Upper lobe of left lung (tissue), 6 donors: Measurements from ENCODE around the gene DCST2. TPM values are rescaled to one million over a fixed set of nuclear protein-coding genes. Genes with fewer than 3 reads are reported as not detected.
A peak's percentile ranks its signal among the peaks of the same experiment; 100 is the strongest.

Experiments used
- ATAC-seq, 2 donors: fragments of 200-7000 bp; cut with Tn5 transposase; one replicate each; pipeline ENCODE4 v1.9.1; 2022; ENCODE audit warnings: mild to moderate bottlenecking in 2 of 2, moderate library complexity in 2 of 2; ENCODE audit not compliant: low FRiP score in 2 of 2
- DNase-seq, 2 donors: peaks; one replicate each; pipeline ENCODE4 v3.0.0-alpha.2; 2019 to 2020
- H3K27ac ChIP-seq, 4 donors: fragments of 200-600 bp; sonication (generic); one replicate each; pipeline ENCODE4 v1.5.1; 2016 to 2019
- H3K27me3 ChIP-seq, 4 donors: fragments of 200-600 bp; sonication (generic); one replicate each; pipeline ENCODE4 v1.5.1; 2017 to 2019
- H3K36me3 ChIP-seq, 4 donors: fragments of 200-600 bp; sonication (generic); one replicate each; pipeline ENCODE4 v1.5.1; 2016 to 2019
- H3K4me1 ChIP-seq, 4 donors: fragments of 200-600 bp; sonication (generic); one replicate each; pipeline ENCODE4 v1.5.1; 2018 to 2019
- H3K4me3 ChIP-seq, 4 donors: fragments of 200-600 bp; sonication (generic); one replicate each; pipeline ENCODE4 v1.5.1; 2017 to 2019; ENCODE audit warnings: mild to moderate bottlenecking in 2 of 4, moderate library complexity in 1 of 4
- H3K9me3 ChIP-seq, 4 donors: fragments of 200-600 bp; sonication (generic); one replicate each; pipeline ENCODE4 v1.5.1; 2018 to 2019
- EP300 ChIP-seq, 4 donors: sonication (generic); formaldehyde crosslinking; IDR thresholded peaks; one replicate each; pipeline ENCODE4 v1.5.1; 2017; ENCODE audit warnings: antibody characterized with exemption in 4 of 4, control low read depth in 2 of 4
- POLR2A ChIP-seq, 4 donors: fragments of 450-650 bp; IDR thresholded peaks; one replicate each; pipeline ENCODE4 v1.5.1; 2016 to 2017; ENCODE audit warnings: antibody characterized with exemption in 4 of 4, mild to moderate bottlenecking in 2 of 4
- POLR2AphosphoS5 ChIP-seq, 2 donors: sonication (generic); formaldehyde crosslinking; IDR thresholded peaks; one replicate each; pipeline ENCODE4 v1.5.1; 2017; ENCODE audit warnings: antibody characterized with exemption in 2 of 2
- WGBS, 2 donors: methylation state at CpG; one replicate each; pipeline ENCODE4 v1.1.5; 2017 to 2018; 5-methylcytosine and 5-hydroxymethylcytosine counted together
- total RNA-seq, 6 donors: library from RNA; depleted of rRNA in 4 of 6; stranded (reverse); fragments of >200 nt in 4 of 6; gene quantifications; one replicate each; pipeline versions ENCODE4 v1.1.0 to v1.2.1, GENCODE V29; 2016 to 2021
- TF ChIP-seq, protein P1 (sequence below), 6 experiments: fragments of 450-650 bp in 4 of 6; fragments of 200-600 bp in 2 of 6; sonication (generic) in 2 of 6; IDR thresholded peaks; one replicate each; pipeline ENCODE4 v1.5.1; 2016 to 2019; ENCODE audit warnings: antibody characterized with exemption in 6 of 6
- donor health status: DM: no; HTN: no; CAD: no; lungs with moderate emphysema.
- donor health status: DM: no; HTN: yes; CAD: no; lungs with severe emphysema.

The DCST2 gene
- total RNA-seq, 6 donors from 2014 or later, result 0.49 to 2.1 (median 1.1) TPM

DNA sequence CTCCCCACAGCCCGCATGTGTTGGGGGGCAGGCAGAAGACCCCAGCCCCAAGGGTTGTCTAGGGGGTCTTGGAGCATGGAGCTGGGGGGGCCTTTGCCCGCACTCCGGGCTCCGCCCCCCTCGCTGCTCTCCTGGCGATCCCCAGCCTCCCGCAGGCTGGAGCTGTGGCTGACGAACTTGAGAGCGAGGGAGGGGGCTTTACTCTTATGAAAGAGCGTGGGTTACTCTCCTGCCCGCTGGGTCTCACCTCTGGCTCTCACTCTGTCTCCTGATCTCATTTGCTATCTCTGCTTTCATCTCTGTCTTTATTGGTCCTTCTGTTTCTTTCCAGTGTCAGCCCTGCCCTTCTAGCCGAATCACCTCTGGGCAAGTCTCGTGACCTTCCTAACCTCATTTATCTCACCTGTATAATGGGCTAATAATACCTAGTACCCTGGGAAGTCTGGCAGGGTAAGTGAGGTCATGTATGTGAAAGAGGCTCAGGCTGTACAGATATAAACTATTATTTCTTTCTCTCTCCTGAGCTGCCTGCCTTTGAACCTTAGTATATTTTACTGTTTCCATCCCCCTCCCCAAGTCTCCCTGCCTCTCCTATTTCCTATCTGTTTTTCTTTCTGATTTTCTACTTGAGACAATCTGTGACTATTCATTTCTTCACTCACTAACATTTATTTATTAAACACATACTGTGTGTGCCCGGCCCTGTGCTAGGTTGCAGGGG, 30.7 kb upstream of the DCST2 start:
- Histone ChIP-seq H3K27ac (peak overlapping the region; percentile 71 to 91 (median 84)), H3K4me3 (peak overlapping the region; percentile 73 to 83 (median 78)), H3K27me3 (no peaks in the 10 kb centered on the region), H3K9me3 (no peaks in the 10 kb centered on the region), H3K4me1 (peaks cover 24 to 36% (median 32%) of the 10 kb centered on the region in 4 donors), H3K36me3 (peaks cover 0 to 33% (median 20%) of the 10 kb centered on the region in 4 donors)
- TF ChIP-seq EP300 (IDR thresholded peaks at IDR 0.05), result no peak
- TF ChIP-seq POLR2AphosphoS5 (IDR thresholded peaks at IDR 0.05), result no peak
- TF ChIP-seq, protein P1, sequence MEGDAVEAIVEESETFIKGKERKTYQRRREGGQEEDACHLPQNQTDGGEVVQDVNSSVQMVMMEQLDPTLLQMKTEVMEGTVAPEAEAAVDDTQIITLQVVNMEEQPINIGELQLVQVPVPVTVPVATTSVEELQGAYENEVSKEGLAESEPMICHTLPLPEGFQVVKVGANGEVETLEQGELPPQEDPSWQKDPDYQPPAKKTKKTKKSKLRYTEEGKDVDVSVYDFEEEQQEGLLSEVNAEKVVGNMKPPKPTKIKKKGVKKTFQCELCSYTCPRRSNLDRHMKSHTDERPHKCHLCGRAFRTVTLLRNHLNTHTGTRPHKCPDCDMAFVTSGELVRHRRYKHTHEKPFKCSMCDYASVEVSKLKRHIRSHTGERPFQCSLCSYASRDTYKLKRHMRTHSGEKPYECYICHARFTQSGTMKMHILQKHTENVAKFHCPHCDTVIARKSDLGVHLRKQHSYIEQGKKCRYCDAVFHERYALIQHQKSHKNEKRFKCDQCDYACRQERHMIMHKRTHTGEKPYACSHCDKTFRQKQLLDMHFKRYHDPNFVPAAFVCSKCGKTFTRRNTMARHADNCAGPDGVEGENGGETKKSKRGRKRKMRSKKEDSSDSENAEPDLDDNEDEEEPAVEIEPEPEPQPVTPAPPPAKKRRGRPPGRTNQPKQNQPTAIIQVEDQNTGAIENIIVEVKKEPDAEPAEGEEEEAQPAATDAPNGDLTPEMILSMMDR (IDR thresholded peaks at IDR 0.05), result no peak
- no peak for TF ChIP-seq POLR2A (IDR thresholded peaks at IDR 0.05)
- DNase-seq (no peak), ATAC-seq (peak in 1 of 2 donors; percentile 40)
- 14 to 16% methylated on average over 11 of the region's 14 CpGs for WGBS, 2 donors

- no peaks in the 10 kb centered on the region for H3K9me3 ChIP-seq
- peaks cover 24 to 36% (median 32%) of the 10 kb centered on the region in 4 donors for H3K4me1 ChIP-seq
- H3K36me3 ChIP-seq, result peaks cover 4 to 39% (median 22%) of the 10 kb centered on the region in 4 donors
- TF ChIP-seq POLR2AphosphoS5 (IDR thresholded peaks at IDR 0.05), result peak; percentile 37 to 68
- TF ChIP-seq POLR2A (IDR thresholded peaks at IDR 0.05), result peak in 1 of 4 donors; percentile 69
- TF ChIP-seq, protein P1 (IDR thresholded peaks at IDR 0.05), result peak in 1 of 6 experiments; percentile 14
- no peak for TF ChIP-seq EP300 (IDR thresholded peaks at IDR 0.05)
- ATAC-seq (peak; percentile 92 to 95), DNase-seq (peak; percentile 91 to 93)
- peak within 1 kb of the TSS; percentile 71 to 91 (median 84) for H3K27ac ChIP-seq
- no peaks in the 10 kb centered on the region for H3K27me3 ChIP-seq
- 0 to 1% methylated on average over 34 to 40 of the region's 57 CpGs for WGBS, 2 donors
- H3K4me3 ChIP-seq, result peak within 1 kb of the TSS; percentile 73 to 83 (median 78)
Measured at GRCh38 chr1:155063550-155064110, 30.0 kb upstream of the DCST2 start, which contains the start of gene EFNA4. Gene EFNA4, plus strand, starts transcription at chr1:155063740. Its CDS starts 84 bp downstream, at chr1:155063824.

- DNase-seq, result peak; percentile 64 to 94
- TF ChIP-seq, protein P1 (IDR thresholded peaks at IDR 0.05), result peak; percentile 52 to 78 (median 72)
- TF ChIP-seq POLR2A (IDR thresholded peaks at IDR 0.05), result no peak
- 14 to 21% methylated on average over 6 to 39 of the region's 46 CpGs for WGBS, 2 donors
- no peaks in the 10 kb centered on the region for H3K9me3 ChIP-seq
- H3K4me1 ChIP-seq, result peaks cover 24 to 36% (median 32%) of the 10 kb centered on the region in 4 donors
- H3K27ac ChIP-seq, result peak overlapping the region in 2 of 4 donors; percentile 85 to 91
- H3K36me3 ChIP-seq, result peaks cover 10 to 47% (median 30%) of the 10 kb centered on the region in 4 donors
- no peaks in the 10 kb centered on the region for H3K27me3 ChIP-seq
- H3K4me3 ChIP-seq, result peak overlapping the region; percentile 18 to 83 (median 73)
- peak; percentile 57 to 78 for ATAC-seq
Measured at GRCh38 chr1:155062702-155063411, 29.3 kb upstream of the DCST2 start.

DNA sequence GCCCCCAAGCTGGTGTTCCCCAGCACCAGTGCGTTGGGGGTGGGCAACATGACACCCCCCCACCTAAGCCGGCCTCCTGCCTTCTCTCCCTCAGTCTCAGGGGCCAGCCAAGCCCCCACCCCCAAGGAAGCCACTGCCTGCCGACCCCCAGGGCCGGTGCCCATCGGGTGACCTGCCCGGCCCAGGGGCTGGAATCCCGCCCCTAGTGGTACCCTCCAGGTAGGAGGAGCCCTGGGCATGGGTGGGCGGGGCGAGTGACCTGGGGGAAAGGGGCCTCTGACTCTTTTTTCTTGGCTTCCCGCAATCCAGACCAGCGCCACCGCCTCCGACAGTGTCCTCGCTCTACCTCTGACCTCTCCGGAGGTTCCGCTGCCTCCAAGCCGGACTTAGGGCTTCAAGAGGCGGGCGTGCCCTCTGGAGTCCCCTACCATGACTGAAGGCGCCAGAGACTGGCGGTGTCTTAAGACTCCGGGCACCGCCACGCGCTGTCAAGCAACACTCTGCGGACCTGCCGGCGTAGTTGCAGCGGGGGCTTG, 28.6 kb upstream of the DCST2 start:
- peaks cover 13 to 51% (median 36%) of the 10 kb centered on the region in 4 donors for H3K36me3 ChIP-seq
- no peak for ATAC-seq
- no peak for TF ChIP-seq EP300 (IDR thresholded peaks at IDR 0.05)
- TF ChIP-seq POLR2AphosphoS5 (IDR thresholded peaks at IDR 0.05), result no peak
- TF ChIP-seq, protein P1 (IDR thresholded peaks at IDR 0.05), result no peak
- TF ChIP-seq POLR2A (IDR thresholded peaks at IDR 0.05), result no peak
- no peaks in the 10 kb centered on the region for H3K9me3 ChIP-seq
- peak in 1 of 2 donors; percentile 73 for DNase-seq
- H3K27ac ChIP-seq, result no peak overlapping the region
- H3K27me3 ChIP-seq, result no peaks in the 10 kb centered on the region
- H3K4me1 ChIP-seq, result peaks cover 24 to 36% (median 32%) of the 10 kb centered on the region in 4 donors
- WGBS, 2 donors, result 73 to 82% methylated on average over 20 to 24 of the region's 29 CpGs
- H3K4me3 ChIP-seq, result peak overlapping the region in 1 of 4 donors; percentile 73
